GM12878 (cell line): ENCODE results near the gene ZNFX1. TPM values are rescaled to one million over a fixed set of nuclear protein-coding genes. Genes with fewer than 3 reads are reported as not detected.

Source experiments
- ATAC-seq: fragments of 200-7000 bp; cut with Tn5 transposase; 3 replicates; pipeline ENCODE4 v1.9.1; 2020; ENCODE audit warnings: mild to moderate bottlenecking, moderate library complexity
- BruUV-seq: library from RNA; stranded (reverse); fragments of 400-500 nt; replicated peaks from 2 replicates; lab custom pipeline; 2021; lab: Mats Ljungman, UMichigan
- CTCF ChIA-PET: fragments of 300-600 bp; sonication (Branson Sonifier 250); formaldehyde crosslinking; extraction: SDS; loops from one replicate; lab custom pipeline; 2021; ENCODE audit warnings: inconsistent platforms; lab: Yijun Ruan, JAX
- POLR2A ChIA-PET: fragments of 350-600 bp; formaldehyde crosslinking; extraction: SDS; loops from one replicate; lab custom pipeline; 2021; ENCODE audit warnings: inconsistent platforms; lab: Charles Lee
- RAD21 ChIA-PET: fragments of 300-600 bp; sonication (Branson Sonifier 250); formaldehyde crosslinking; loops from one replicate; lab custom pipeline; 2023; ENCODE audit warnings: antibody characterized with exemption; ENCODE audit not compliant: unreplicated experiment; lab: Charles Lee
- SMC1A ChIA-PET: fragments of 300-600 bp; sonication (Branson Sonifier 250); formaldehyde crosslinking; loops from one replicate; lab custom pipeline; 2023; ENCODE audit not compliant: unreplicated experiment, uncharacterized antibody; lab: Charles Lee
- DNase-seq: peaks from one replicate; pipeline ENCODE4 v3.0.0-alpha.2; 2011; ENCODE audit warnings: low read depth, low spot score
- FAIRE-seq: peaks from 3 replicates; lab custom pipeline; 2011; peaks lifted over from hg19 to GRCh38; lab: Jason Lieb, UNC
- H2AFZ ChIP-seq: 2 replicates; pipeline ENCODE4 v1.6.0; 2011; ENCODE audit warnings: low read depth, low read length, control low read depth; ENCODE audit not compliant: control insufficient read depth
- H3K27ac ChIP-seq: 2 replicates; pipeline ENCODE4 v1.5.1; 2011; ENCODE audit warnings: control low read depth; ENCODE audit not compliant: control insufficient read depth, insufficient read depth
- H3K27me3 ChIP-seq, 2 experiments: replicated peaks in 1 of 2; 2 replicates each; pipeline versions ENCODE4 v1.6.0 to v1.6.1; 2011; ENCODE audit warnings: low read length in 1 of 2; ENCODE audit not compliant: control insufficient read depth in 2 of 2, insufficient read depth in 2 of 2
- H3K36me3 ChIP-seq, 2 experiments: 2 replicates each; pipeline ENCODE4 v1.5.1; 2011; ENCODE audit warnings: low read length in 1 of 2; ENCODE audit not compliant: control insufficient read depth in 2 of 2, insufficient read depth in 2 of 2
- H3K4me1 ChIP-seq: 2 replicates; pipeline ENCODE4 v1.6.1; 2011; ENCODE audit warnings: mild to moderate bottlenecking, low read length, moderate library complexity, mixed read lengths; ENCODE audit not compliant: control insufficient read depth, insufficient read depth
- H3K4me2 ChIP-seq: 2 replicates; pipeline ENCODE4 v1.6.0; 2011; ENCODE audit warnings: control low read depth; ENCODE audit not compliant: control insufficient read depth, insufficient read depth
- H3K4me3 ChIP-seq: fragments of 200-600 bp; sonication (generic); 2 replicates; pipeline ENCODE4 v1.5.1; 2016
- H3K79me2 ChIP-seq: 2 replicates; pipeline ENCODE4 v1.6.0; 2011; ENCODE audit warnings: low read length; ENCODE audit not compliant: control insufficient read depth, insufficient read depth
- H3K9ac ChIP-seq: 2 replicates; pipeline ENCODE4 v1.8.0; 2011; ENCODE audit warnings: low read length, control low read depth, mixed read lengths; ENCODE audit not compliant: control insufficient read depth, insufficient read depth
- H3K9me3 ChIP-seq: replicated peaks from 3 replicates; pipeline ENCODE4 v1.5.1; 2011; ENCODE audit warnings: mild to moderate bottlenecking, low read length; ENCODE audit not compliant: control insufficient read depth, insufficient read depth
- H4K20me1 ChIP-seq: 2 replicates; pipeline ENCODE4 v1.6.0; 2011; ENCODE audit not compliant: control insufficient read depth, insufficient read depth
- FOS ChIP-seq: IDR thresholded peaks from 3 replicates; pipeline ENCODE4 v1.6.1; 2011; ENCODE audit warnings: borderline replicate concordance; ENCODE audit not compliant: insufficient read length; ENCODE audit errors: extremely low read depth
- HDAC2 ChIP-seq: fragments of 200-600 bp; sonication (generic); IDR thresholded peaks from 2 replicates; pipeline ENCODE4 v1.6.1; 2017
- TBL1XR1 ChIP-seq: IDR thresholded peaks from 2 replicates; pipeline ENCODE4 v1.6.1; 2012; ENCODE audit warnings: low read depth, low read length, improper control_type of control experiment
- ZBTB11 ChIP-seq: fragments of 450-650 bp; formaldehyde crosslinking; IDR thresholded peaks from 2 replicates; pipeline ENCODE4 v1.5.0; 2022; ENCODE audit warnings: mild to moderate bottlenecking, missing genetic modification characterization
- ZZZ3 ChIP-seq: IDR thresholded peaks from 2 replicates; pipeline ENCODE4 v1.6.1; 2011; ENCODE audit warnings: low read depth; ENCODE audit not compliant: control insufficient read depth, insufficient read length
- WGBS: methylation state at CpG from one replicate; pipeline ENCODE4 v1.1.6; 2016; ENCODE audit warnings: low lambda C conversion rate; ENCODE audit not compliant: insufficient replicate concordance, insufficient coverage; ENCODE audit errors: missing lambda C conversion rate; 5-methylcytosine and 5-hydroxymethylcytosine counted together
- in situ Hi-C: fragments of 300-500 bp; cut with MboI; formaldehyde crosslinking; loops from 9 replicates; pipeline ENCODE4 v1.14.3; 2018; ENCODE audit warnings: mixed read lengths
- intact Hi-C: fragments of 100-400 bp; cut with micrococcal nuclease; formaldehyde crosslinking; loops from one replicate; pipeline ENCODE4 v1.14.2; 2022; ENCODE audit not compliant: unreplicated experiment
- polyA plus RNA-seq, 11 experiments: library from polyadenylated mRNA; depleted of rRNA in 4 of 11; unstranded in 6 of 11; stranded (reverse) in 5 of 11; fragments of >200 nt; fragmentation: Nextera tagmentation in 4 of 11; fragmentation: Illumina TruSeq in 1 of 11; extraction: Ambion mirVana in 4 of 11; extraction: Trizol in 1 of 11; gene quantifications; 1 replicate in 1 of 11; 2 replicates in 10 of 11; pipeline versions ENCODE4 v1.2.1 to v1.2.3, GENCODE V29; 2011 to 2016; ENCODE audit warnings: inconsistent platforms in 2 of 11, missing spikeins in 2 of 11, low read depth in 1 of 11
- total RNA-seq, 4 experiments: library from RNA; depleted of rRNA in 3 of 4; stranded (reverse); fragments of >200 nt in 3 of 4; fragmentation: Illumina TruSeq in 1 of 4; extraction: Trizol in 1 of 4; gene quantifications; 2 replicates each; pipeline versions ENCODE4 v1.2.1 to v1.2.3, GENCODE V29; 2013 to 2021

Gene ZNFX1
- total and polyA plus RNA-seq, 10 of the 15 experiments (the other 5 are each of a cell fraction or from before 2014, with no cell fraction given) = 7.4 to 31.5 (median 25.6) TPM

DNA sequence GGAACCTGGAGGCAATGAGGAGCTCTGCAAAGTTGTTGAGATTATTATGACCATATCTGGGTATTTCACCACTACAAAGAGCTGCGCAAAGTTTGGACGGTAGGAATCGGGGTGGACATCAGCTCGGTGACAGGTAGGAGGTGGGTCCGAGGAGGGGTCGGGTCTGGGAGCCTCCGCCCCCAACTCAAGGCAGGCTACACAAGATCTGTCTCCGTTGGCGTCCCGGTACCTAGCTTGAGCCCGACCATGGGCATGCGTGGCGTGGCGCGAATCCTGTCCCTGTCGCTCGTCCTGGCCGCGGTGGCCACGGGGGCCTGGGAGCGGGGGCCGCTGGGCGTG lies 40.2 kb upstream of the ZNFX1 start:
- WGBS = 21% methylated on average over 23 of the region's 23 CpGs
- intact Hi-C loops = no loop called here
- FAIRE-seq = no peak

More for the DNA sequence above, 40.2 kb upstream of the ZNFX1 start:
- ChIA-PET SMC1A (interaction anchor here (0.9 kb wide), 1 partner anchor 71 kb away, joined by 3 read pairs; no protein-coding TSS in a partner anchor), POLR2A (no interaction called here), RAD21 (no interaction called here), CTCF (no interaction called here)
- in situ Hi-C loops = no loop called here
- Histone ChIP-seq H3K9ac (no peak overlapping the region), H3K4me3 (no peak overlapping the region), H3K27ac (no peak overlapping the region), H3K27me3 (peaks cover 11 to 21% of the 10 kb centered on the region in 2 experiments), H2AFZ (no peak overlapping the region), H3K9me3 (no peaks in the 10 kb centered on the region), H3K4me2 (no peak overlapping the region), H3K4me1 (no peaks in the 10 kb centered on the region), H4K20me1 (no peaks in the 10 kb centered on the region), H3K79me2 (no peaks in the 10 kb centered on the region), H3K36me3 (no peaks in the 10 kb centered on the region)
- ATAC-seq (no peak), DNase-seq (no peak)
- BruUV-seq = no TSS peak
- TF ChIP-seq ZBTB11 (CRISPR knock-in tag) (no peak), ZZZ3 (no peak), TBL1XR1 (no peak), HDAC2 (no peak), FOS (no peak)
